HTERT RPE-1 (cell line): ENCODE measurements around the gene DHX8.
"Not testable (repeated sequence)": the region's sequence is repeated elsewhere in the genome, so short reads cannot be mapped to it uniquely, and the experiment has no call there.

Experiments
- in situ Hi-C: fragments of 300-500 bp; cut with MboI; formaldehyde crosslinking; loops from 4 replicates; pipeline ENCODE4 v1.14.3; 2020; ENCODE audit warnings: low sequenced_read_pairs

Gene DHX8

DNA sequence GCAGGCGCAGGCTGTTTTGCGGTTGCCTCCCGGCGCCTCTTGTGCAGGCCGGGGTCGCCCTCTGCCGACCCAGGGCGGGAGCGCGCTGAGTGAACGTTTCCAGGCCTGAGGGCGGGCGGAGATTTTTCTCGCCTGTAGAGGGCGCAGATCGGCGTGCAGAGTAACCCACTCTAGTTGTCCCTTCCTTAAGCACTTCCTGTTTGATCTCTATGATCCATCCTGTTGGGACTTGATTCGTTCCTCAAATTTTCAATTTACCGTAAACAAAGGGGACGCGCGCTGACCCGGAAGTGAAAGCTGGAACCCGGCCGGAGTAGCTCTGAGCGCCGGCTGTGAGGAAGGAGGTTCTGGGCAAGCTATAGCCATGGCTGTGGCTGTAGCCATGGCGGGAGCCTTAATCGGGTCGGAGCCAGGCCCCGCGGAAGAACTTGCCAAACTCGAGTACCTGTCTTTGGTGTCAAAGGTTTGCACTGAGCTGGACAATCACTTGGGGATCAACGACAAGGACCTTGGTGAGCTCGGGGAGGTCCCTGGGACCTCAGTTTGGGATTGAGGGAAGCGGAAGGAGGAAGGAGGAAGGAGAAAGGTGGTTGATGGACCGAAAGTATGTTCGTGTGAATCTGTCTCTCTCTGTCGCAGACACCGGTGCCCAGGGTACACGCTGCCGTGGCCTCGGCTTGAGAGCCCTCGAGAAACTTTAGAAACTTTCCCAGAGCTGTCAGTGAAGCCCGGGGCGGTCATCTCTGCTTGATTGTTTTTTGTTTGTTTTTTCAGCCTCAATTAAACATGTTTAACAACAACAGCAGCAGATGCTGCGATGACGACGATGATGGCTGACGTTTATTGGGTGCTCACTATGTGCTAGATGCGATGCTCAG, at the start of gene DHX8:
DHX8 (plus strand) TSS at position 302 of the 878 bp plus-strand sequence; CDS start at position 365, 63 bp downstream.
- in situ Hi-C loops: no loop called here

DNA sequence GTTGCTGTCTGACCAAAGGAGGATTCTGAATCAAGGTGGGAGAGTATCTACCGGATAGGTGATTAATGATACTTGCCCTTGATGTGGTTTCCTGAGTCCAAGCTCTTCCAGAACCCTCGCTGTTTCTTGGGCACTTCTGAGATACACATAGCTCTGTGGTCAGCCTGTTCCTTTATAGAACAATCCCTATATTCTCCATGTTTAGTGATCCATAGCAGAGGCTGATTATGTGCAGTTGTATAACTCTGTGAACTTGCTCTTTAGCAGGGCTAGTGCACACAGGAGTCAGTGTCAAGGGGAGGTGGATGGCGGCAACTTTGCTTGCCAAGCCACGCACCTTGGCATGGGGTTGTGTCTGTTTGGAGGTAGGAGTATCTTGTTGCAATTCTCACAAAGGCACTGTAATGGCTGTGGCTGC, 48.9 kb upstream of the DHX8 start:
- in situ Hi-C loops: no loop called here

DNA sequence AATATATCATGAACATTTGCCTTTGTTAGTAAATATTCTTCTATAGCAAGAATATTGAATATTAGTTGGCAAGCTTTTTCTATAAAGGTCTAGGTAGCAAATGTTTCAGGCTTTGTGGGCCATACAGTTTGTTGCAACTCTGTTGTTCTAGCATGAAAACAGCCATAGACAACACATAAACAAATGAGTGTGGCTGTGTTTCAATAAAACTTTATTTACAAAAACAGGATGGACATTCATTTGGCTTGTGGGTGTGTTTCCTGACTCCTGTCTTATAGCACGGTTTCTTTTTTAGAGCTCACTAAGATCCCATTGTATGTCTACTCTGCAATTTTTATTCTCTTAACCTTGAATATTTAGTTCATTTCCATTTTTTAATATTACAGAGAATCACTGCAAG, 46.0 kb upstream of the DHX8 start:
- in situ Hi-C loops: no loop called here

GRCh38 chr17:43438626-43439025, 45.1 kb upstream of the DHX8 start:
- in situ Hi-C loops: no loop called here

GRCh38 chr17:43439041-43439440, 44.7 kb upstream of the DHX8 start:
- in situ Hi-C loops: no loop called here

- in situ Hi-C loops: no loop called here
These were observed 41.1 kb upstream of the DHX8 start for GRCh38 chr17:43442711-43443110.

- in situ Hi-C loops: no loop called here
These were observed 40.4 kb upstream of the DHX8 start for GRCh38 chr17:43443381-43443780.

DNA sequence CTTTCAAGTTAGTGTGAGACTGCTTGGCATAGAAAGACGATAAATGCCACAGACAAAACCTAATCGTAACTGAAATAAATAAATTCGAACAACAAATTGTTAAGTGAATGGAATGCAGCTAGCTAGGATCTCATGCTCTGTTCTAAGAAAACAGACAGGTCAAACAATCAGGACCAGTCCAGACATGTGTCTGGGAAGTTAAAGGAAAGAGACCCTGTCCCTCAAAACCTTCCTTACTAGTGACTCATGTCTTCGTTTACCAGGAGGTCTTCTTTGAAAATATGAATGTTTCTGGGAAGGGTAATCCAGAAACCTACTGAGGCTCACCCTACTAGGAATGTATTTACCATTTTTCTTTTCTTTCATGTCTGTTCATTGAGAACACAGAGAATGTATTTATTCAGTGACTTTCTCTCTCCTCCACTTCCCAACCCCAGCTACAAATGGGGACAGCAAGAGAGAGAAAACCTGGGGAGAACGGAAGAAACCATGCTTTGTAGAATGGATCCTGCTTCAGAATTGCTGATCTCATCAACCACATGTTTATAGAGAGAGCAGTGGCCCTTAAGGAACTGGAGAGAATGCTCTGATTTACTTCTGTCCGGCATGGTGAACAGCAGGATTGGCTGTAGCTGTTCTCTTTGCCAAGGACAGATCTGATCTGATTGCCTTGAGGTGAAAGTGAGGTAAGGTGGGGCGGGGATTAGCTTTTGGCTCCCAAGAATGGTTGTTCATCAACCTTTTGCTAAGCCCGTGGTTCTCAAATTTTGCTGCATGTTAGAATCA, 39.4 kb upstream of the DHX8 start:
- in situ Hi-C loops: no loop called here

- in situ Hi-C loops: no loop called here
These were observed 38.7 kb upstream of the DHX8 start for GRCh38 chr17:43445009-43445589.

DNA sequence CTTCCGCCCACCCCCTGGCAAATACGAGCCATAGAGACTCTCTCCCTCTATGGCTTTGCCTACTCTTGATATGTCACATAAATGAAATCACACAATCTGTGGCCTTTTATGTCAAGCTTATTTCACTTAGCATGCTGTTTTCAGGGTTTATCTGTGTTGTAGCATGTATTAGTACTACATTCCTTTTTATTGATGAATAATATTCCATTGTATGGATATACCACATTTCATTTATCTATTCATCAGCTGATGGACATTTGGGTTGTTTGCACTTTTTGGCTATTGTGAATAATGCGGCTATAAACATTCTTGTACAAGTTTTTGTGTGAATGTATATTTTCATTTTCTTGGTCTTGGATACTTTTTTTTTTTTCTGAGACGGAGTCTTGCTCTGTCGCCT, 37.0 kb upstream of the DHX8 start:
- in situ Hi-C loops: no loop called here

GRCh38 chr17:43448720-43449469, 34.9 kb upstream of the DHX8 start:
- in situ Hi-C loops: no loop called here

- in situ Hi-C loops: no loop called here
These were observed 34.1 kb upstream of the DHX8 start for GRCh38 chr17:43449470-43450248.

GRCh38 chr17:43450791-43451190, 33.0 kb upstream of the DHX8 start:
- in situ Hi-C loops: not testable (repeated sequence)

- in situ Hi-C loops: not testable (repeated sequence)
These were observed 32.0 kb upstream of the DHX8 start for GRCh38 chr17:43451741-43452140.

- in situ Hi-C loops: no loop called here
These were observed 30.4 kb upstream of the DHX8 start for GRCh38 chr17:43453331-43453812.

- in situ Hi-C loops: no loop called here
These were observed 28.9 kb upstream of the DHX8 start for GRCh38 chr17:43454868-43455267.

DNA sequence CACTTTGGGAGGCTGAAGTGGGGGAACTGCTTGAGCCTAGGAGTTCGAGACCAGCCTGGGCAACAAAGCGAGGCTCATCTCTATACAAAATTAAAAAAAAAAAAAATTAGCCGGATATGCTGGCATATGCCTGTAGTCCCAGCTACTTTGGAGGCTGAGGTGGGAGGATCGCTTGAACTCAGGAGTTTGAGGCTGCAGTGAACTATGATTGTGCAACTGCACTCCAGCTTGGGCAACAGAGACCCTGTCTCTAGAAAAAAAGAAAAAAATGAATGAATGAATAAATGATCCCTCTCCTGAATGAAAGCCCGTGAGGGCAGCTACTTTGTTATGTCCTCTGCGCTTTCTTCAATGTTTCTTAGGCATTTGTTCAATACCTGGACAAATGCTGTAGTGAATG, 27.7 kb upstream of the DHX8 start:
- in situ Hi-C loops: no loop called here

- in situ Hi-C loops: no loop called here
These were observed 27.0 kb upstream of the DHX8 start for GRCh38 chr17:43456661-43457361.

- in situ Hi-C loops: no loop called here
These were observed 26.4 kb upstream of the DHX8 start for GRCh38 chr17:43457362-43457692.
